Thoracic aorta (tissue), 2 donors: ENCODE results near the gene POP4. TPM values are rescaled to one million over a fixed set of nuclear protein-coding genes. Genes with fewer than 3 reads are reported as not detected.

Experiments
- ATAC-seq: fragments of 150-250 bp; one replicate; pipeline ENCODE4 v1.8.0; 2017; ENCODE audit warnings: low read depth; ENCODE audit not compliant: insufficient number of reproducible peaks, low FRiP score
- DNase-seq: peaks from one replicate; pipeline ENCODE4 v3.0.0-alpha.2; 2020; ENCODE audit warnings: low spot score
- H3K27ac ChIP-seq, 2 donors: fragments of 200-600 bp; sonication (generic); 1 replicate in 1 of 2; 2 replicates in 1 of 2; pipeline ENCODE4 v1.5.1; 2016; ENCODE audit warnings: mild to moderate bottlenecking in 2 of 2, moderate library complexity in 2 of 2
- H3K27me3 ChIP-seq: fragments of 200-600 bp; sonication (generic); replicated peaks from 2 replicates; pipeline ENCODE4 v1.6.0; 2016; ENCODE audit warnings: mild to moderate bottlenecking; ENCODE audit not compliant: insufficient read depth
- H3K36me3 ChIP-seq: fragments of 200-600 bp; sonication (generic); one replicate; pipeline ENCODE4 v1.5.1; 2016
- H3K4me1 ChIP-seq, 2 donors: fragments of 200-600 bp; sonication (generic); 1 replicate in 1 of 2; 2 replicates in 1 of 2; pipeline versions ENCODE4 v1.5.1 to v1.6.0; 2016; ENCODE audit warnings: low read depth in 2 of 2, mild to moderate bottlenecking in 1 of 2; ENCODE audit not compliant: control insufficient read depth in 1 of 2
- H3K4me3 ChIP-seq: fragments of 200-600 bp; sonication (generic); 2 replicates; pipeline ENCODE4 v1.5.1; 2016; ENCODE audit warnings: mild to moderate bottlenecking
- H3K9me3 ChIP-seq: fragments of 200-600 bp; sonication (generic); 2 replicates; pipeline ENCODE4 v1.5.1; 2016
- total RNA-seq, 2 donors: library from RNA; depleted of rRNA; stranded (reverse); fragments of >200 nt; gene quantifications; one replicate each; pipeline versions ENCODE4 v1.1.0 to v1.2.3, GENCODE V29; 2016
- TF ChIP-seq, protein P1 (sequence below): fragments of 200-600 bp; sonication (generic); IDR thresholded peaks from one replicate; pipeline ENCODE4 v1.5.1; 2019; ENCODE audit warnings: antibody characterized with exemption

Gene POP4
- total RNA-seq, 2 donors from 2014 or later, result 57.2 to 58.8 TPM

DNA sequence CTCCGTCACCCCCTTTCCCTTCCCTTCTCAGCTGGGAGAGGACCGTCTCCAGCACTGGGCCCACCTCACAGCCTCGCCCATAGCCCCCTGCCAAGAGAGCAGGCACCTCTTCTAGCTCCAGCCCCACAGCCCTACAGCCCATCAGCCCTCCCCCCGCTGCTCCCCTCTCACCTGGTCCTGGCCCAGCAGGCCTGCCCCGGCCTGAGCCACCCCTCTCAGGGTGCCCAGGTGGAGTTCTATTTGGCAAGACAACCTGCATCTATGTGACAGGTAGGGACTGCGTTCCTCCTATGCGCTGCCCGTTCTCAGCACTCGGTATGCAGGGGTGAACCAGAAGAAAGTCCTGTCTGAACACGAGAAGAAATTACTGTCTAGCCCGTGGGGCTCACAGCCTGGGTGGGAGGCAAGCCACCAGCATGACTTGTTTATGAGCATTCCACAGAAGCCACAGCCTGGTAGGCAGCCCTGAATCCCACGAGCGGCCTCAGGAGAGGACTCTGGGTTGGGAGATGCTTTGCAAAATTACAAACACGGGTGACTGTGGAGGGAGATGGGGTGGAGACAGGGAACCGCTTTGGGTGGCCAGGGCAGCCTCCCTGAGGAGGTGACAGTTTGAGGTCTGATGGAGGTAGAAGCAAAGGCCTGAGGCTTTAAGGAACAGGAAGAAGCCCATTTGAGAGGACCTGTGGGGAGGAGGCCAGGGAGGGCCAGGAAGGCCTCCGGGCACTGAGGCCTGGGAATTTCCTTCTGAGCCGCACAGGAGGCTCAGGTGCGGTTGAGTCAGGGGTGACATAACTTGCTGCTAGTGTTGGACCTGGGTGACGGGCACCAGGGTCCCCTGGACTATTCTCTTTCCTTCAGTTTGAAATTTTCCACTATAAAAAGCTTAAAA is 58.0 kb downstream of the POP4 start:
- Histone ChIP-seq H3K9me3 (no peaks in the 10 kb centered on the region), H3K4me3 (peak overlapping the region; percentile 94), H3K36me3 (no peaks in the 10 kb centered on the region), H3K27ac (peak overlapping the region; percentile 95), H3K27me3 (no peaks in the 10 kb centered on the region), H3K4me1 (peaks cover 46 to 60% of the 10 kb centered on the region in 2 donors)
- no peak for ATAC-seq
- DNase-seq, result no peak
- TF ChIP-seq, protein P1, sequence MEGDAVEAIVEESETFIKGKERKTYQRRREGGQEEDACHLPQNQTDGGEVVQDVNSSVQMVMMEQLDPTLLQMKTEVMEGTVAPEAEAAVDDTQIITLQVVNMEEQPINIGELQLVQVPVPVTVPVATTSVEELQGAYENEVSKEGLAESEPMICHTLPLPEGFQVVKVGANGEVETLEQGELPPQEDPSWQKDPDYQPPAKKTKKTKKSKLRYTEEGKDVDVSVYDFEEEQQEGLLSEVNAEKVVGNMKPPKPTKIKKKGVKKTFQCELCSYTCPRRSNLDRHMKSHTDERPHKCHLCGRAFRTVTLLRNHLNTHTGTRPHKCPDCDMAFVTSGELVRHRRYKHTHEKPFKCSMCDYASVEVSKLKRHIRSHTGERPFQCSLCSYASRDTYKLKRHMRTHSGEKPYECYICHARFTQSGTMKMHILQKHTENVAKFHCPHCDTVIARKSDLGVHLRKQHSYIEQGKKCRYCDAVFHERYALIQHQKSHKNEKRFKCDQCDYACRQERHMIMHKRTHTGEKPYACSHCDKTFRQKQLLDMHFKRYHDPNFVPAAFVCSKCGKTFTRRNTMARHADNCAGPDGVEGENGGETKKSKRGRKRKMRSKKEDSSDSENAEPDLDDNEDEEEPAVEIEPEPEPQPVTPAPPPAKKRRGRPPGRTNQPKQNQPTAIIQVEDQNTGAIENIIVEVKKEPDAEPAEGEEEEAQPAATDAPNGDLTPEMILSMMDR, result no peak

DNA sequence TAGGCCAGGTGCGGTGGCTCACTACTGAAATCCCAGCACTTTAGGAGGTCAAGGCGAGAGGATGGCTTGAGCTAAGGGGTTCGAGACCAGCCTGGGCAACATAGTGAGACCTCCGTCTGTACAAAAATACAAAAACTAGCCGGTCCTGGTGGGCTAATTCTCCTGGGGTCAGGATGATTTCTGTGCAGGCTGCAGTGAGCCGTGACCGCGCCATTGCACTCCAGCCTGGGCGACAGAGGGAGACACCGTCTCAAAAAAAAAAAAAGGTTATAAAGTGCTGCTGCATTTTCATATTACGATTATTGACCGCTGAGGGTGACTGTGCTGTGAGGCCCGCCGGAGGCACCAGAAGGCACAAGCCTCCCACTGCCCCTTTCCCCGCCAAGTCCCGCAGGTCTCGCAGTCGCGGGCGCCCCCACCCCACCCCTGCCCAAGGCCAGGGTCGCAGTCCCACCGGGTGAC is 58.7 kb downstream of the POP4 start:
- Histone ChIP-seq H3K27ac (peak overlapping the region; percentile 95), H3K4me3 (peak overlapping the region; percentile 94), H3K4me1 (peaks cover 52 to 67% of the 10 kb centered on the region in 2 donors), H3K27me3 (no peaks in the 10 kb centered on the region), H3K9me3 (no peaks in the 10 kb centered on the region), H3K36me3 (no peaks in the 10 kb centered on the region)
- TF ChIP-seq, protein P1, result no peak
- ATAC-seq, result no peak
- no peak for DNase-seq

DNA sequence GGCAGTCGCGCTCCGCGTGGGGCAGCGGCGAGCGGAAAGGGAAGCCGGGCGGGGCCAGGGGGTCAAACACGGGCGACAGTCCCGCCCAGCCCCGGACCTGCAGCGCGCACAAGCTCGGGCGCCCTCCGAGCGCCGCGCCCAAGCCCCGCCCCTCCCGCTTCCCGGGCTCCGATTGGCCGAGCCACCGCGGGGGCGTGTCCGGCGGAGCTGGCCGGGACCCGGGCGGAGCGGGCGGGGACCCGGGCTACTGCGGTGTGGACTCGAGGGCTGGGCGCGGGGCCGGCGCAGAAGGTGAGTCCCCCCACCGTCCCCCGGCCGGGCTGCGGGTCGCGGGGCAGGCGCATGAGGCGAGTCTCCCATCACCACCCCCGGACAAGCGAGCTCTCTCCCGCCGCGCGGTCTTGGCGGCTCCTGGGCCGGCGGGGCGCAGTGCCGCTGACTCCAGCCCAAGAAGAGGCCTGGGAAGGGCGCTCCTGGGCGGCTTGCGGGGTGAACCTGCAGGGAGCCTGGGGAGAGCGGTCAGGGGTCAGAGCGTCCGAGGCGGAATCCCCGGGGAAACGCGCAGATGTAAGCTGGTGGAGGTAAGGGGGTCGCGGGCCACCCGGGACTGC is 59.2 kb downstream of the POP4 start, which contains the start of gene PLEKHF1:
Gene PLEKHF1, plus strand, starts transcription at position 247 of the 611 bp plus-strand sequence. CDS start 8,379 bp downstream, outside the sequence.
- DNase-seq (peak; percentile 38), ATAC-seq (peak; percentile 73)
- H3K27ac ChIP-seq, result peak within 1 kb of the TSS; percentile 95
- H3K4me3 ChIP-seq, result peak within 1 kb of the TSS; percentile 94
- no peaks in the 10 kb centered on the region for H3K36me3 ChIP-seq
- peaks cover 54 to 72% of the 10 kb centered on the region in 2 donors for H3K4me1 ChIP-seq
- TF ChIP-seq, protein P1, result no peak
- H3K9me3 ChIP-seq, result no peaks in the 10 kb centered on the region
- H3K27me3 ChIP-seq, result no peaks in the 10 kb centered on the region

DNA sequence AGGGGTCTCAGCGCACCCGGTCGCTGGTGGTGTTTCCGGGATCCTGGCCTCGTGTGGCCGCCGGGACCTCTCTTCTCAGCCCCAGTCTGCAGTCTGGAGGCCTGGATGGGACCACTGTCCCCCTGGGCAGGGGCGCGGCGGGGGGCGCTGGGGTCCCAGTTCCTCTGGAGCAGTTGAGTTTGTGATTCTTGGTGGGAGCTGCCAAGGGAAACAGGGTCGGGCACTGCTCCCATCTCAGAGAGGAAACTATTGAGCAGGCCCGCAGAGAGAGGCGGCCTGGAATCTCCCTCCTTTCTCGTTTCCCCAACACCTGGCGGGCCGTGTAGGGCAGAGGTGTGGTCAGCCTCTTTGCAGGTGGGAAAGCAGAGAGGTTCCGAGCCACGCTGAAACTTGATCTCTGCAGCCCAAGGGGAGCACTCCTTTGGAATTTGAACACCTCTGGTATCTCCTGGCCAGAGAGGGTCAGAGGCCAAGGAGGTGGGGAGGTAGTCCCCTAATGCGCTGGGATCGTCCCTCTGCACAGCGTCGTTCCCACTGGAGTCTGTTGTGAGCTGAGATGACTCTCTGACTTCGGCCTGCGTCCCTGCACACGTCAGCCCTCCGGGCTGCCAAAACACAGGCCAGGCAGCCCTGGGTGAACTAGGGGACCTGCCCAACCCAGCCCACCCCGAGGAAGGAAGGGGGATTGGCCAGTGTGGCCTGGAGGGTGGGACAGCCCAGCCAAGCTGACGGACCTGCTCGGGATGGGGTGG is 59.9 kb downstream of the POP4 start:
- ATAC-seq, result peak; percentile 37
- TF ChIP-seq, protein P1, result no peak
- H3K27ac ChIP-seq, result peak overlapping the region; percentile 95

More for the DNA sequence above, 59.9 kb downstream of the POP4 start:
- no peak for DNase-seq
- no peaks in the 10 kb centered on the region for H3K27me3 ChIP-seq
- H3K36me3 ChIP-seq, result no peaks in the 10 kb centered on the region
- peaks cover 61 to 77% of the 10 kb centered on the region in 2 donors for H3K4me1 ChIP-seq
- peak overlapping the region; percentile 94 for H3K4me3 ChIP-seq
- H3K9me3 ChIP-seq, result no peaks in the 10 kb centered on the region

Other genes starting within 250 kb of the POP4 start
- not detected for gene VSTM2B, start 80.3 kb upstream of the POP4 start, total RNA-seq
- 10 to 100 TPM; 21.4 to 56.2 TPM for gene PLEKHF1, start 59.2 kb downstream of the POP4 start, total RNA-seq
- 10 to 100 TPM; 36.1 to 46.4 TPM for gene C19orf12, start 109.0 kb downstream of the POP4 start, total RNA-seq
- gene CCNE1, start 205.7 kb downstream of the POP4 start, total RNA-seq, result 1 to 10 TPM in 1 of 2 donors, not detected in 1; 4.6 TPM